IPS-15b (cell line): ENCODE results near the gene LSM6.
A peak's percentile ranks its signal among the peaks of the same experiment; 100 is the strongest.

Source experiments
- H3K27me3 ChIP-seq: one replicate; pipeline ENCODE4 v1.6.1; 2013; ENCODE audit warnings: low read length; ENCODE audit not compliant: control insufficient read depth, insufficient read depth
- H3K36me3 ChIP-seq: one replicate; pipeline ENCODE4 v1.6.1; 2013; ENCODE audit warnings: low read length; ENCODE audit not compliant: control insufficient read depth, insufficient read depth
- H3K4me1 ChIP-seq: one replicate; pipeline ENCODE4 v1.6.1; 2013; ENCODE audit warnings: mild to moderate bottlenecking, low read length; ENCODE audit not compliant: control insufficient read depth, insufficient read depth
- H3K4me3 ChIP-seq: one replicate; pipeline ENCODE4 v1.5.1; 2013; ENCODE audit warnings: low read depth, low read length
- H3K9ac ChIP-seq: one replicate; pipeline ENCODE4 v1.6.1; 2013; ENCODE audit warnings: low read depth, mild to moderate bottlenecking, low read length
- H3K9me3 ChIP-seq: one replicate; pipeline ENCODE4 v1.6.1; 2013; ENCODE audit warnings: mild to moderate bottlenecking, low read length; ENCODE audit not compliant: control insufficient read depth, insufficient read depth

Gene LSM6

GRCh38 chr4:146159384-146160058 is 16.0 kb upstream of the LSM6 start:
- no peaks in the 10 kb centered on the region for H3K9me3 ChIP-seq
- no peak overlapping the region for H3K9ac ChIP-seq
- no peak overlapping the region for H3K4me3 ChIP-seq
- no peaks in the 10 kb centered on the region for H3K27me3 ChIP-seq
- H3K36me3 ChIP-seq = no peaks in the 10 kb centered on the region
- no peaks in the 10 kb centered on the region for H3K4me1 ChIP-seq

- Histone ChIP-seq H3K36me3 (no peaks in the 10 kb centered on the region), H3K4me3 (no peak overlapping the region), H3K27me3 (no peaks in the 10 kb centered on the region), H3K9ac (no peak overlapping the region), H3K9me3 (no peaks in the 10 kb centered on the region), H3K4me1 (no peaks in the 10 kb centered on the region)
These were observed 14.3 kb upstream of the LSM6 start for GRCh38 chr4:146161243-146161642.

- Histone ChIP-seq H3K4me3 (no peak overlapping the region), H3K9ac (no peak overlapping the region), H3K9me3 (no peaks in the 10 kb centered on the region), H3K4me1 (no peaks in the 10 kb centered on the region), H3K36me3 (no peaks in the 10 kb centered on the region), H3K27me3 (no peaks in the 10 kb centered on the region)
These were observed 10.3 kb upstream of the LSM6 start for GRCh38 chr4:146165221-146165620.

- no peaks in the 10 kb centered on the region for H3K36me3 ChIP-seq
- no peaks in the 10 kb centered on the region for H3K9me3 ChIP-seq
- H3K27me3 ChIP-seq = no peaks in the 10 kb centered on the region
- H3K4me1 ChIP-seq = no peaks in the 10 kb centered on the region
- H3K9ac ChIP-seq = no peak overlapping the region
- H3K4me3 ChIP-seq = no peak overlapping the region
These were observed 9.7 kb upstream of the LSM6 start for GRCh38 chr4:146165840-146166239.

GRCh38 chr4:146170149-146170548 is 5.4 kb upstream of the LSM6 start:
- H3K4me3 ChIP-seq = no peak overlapping the region
- H3K4me1 ChIP-seq = no peaks in the 10 kb centered on the region
- no peaks in the 10 kb centered on the region for H3K36me3 ChIP-seq
- H3K9ac ChIP-seq = no peak overlapping the region
- no peaks in the 10 kb centered on the region for H3K27me3 ChIP-seq
- no peaks in the 10 kb centered on the region for H3K9me3 ChIP-seq

- no peaks in the 10 kb centered on the region for H3K27me3 ChIP-seq
- H3K4me1 ChIP-seq = peaks cover 10% of the 10 kb centered on the region
- H3K4me3 ChIP-seq = peak overlapping the region; percentile 65
- no peaks in the 10 kb centered on the region for H3K9me3 ChIP-seq
- no peaks in the 10 kb centered on the region for H3K36me3 ChIP-seq
- no peak overlapping the region for H3K9ac ChIP-seq
These were observed 1.4 kb downstream of the LSM6 start for GRCh38 chr4:146176891-146177290.

GRCh38 chr4:146178126-146178525 is 2.6 kb downstream of the LSM6 start:
- H3K27me3 ChIP-seq = no peaks in the 10 kb centered on the region
- no peaks in the 10 kb centered on the region for H3K9me3 ChIP-seq
- H3K9ac ChIP-seq = no peak overlapping the region
- no peak overlapping the region for H3K4me3 ChIP-seq
- no peaks in the 10 kb centered on the region for H3K36me3 ChIP-seq
- H3K4me1 ChIP-seq = peaks cover 10% of the 10 kb centered on the region

GRCh38 chr4:146179784-146180370 is 4.4 kb downstream of the LSM6 start:
- H3K27me3 ChIP-seq = no peaks in the 10 kb centered on the region
- no peaks in the 10 kb centered on the region for H3K9me3 ChIP-seq
- peak overlapping the region; percentile 17 for H3K9ac ChIP-seq
- H3K36me3 ChIP-seq = no peaks in the 10 kb centered on the region
- peaks cover 10% of the 10 kb centered on the region for H3K4me1 ChIP-seq
- no peak overlapping the region for H3K4me3 ChIP-seq

GRCh38 chr4:146182443-146182842 is 6.9 kb downstream of the LSM6 start:
- Histone ChIP-seq H3K9me3 (no peaks in the 10 kb centered on the region), H3K27me3 (no peaks in the 10 kb centered on the region), H3K9ac (no peak overlapping the region), H3K4me1 (peaks cover 7% of the 10 kb centered on the region), H3K4me3 (no peak overlapping the region), H3K36me3 (no peaks in the 10 kb centered on the region)

GRCh38 chr4:146183209-146183608 is 7.7 kb downstream of the LSM6 start:
- Histone ChIP-seq H3K36me3 (no peaks in the 10 kb centered on the region), H3K4me3 (no peak overlapping the region), H3K27me3 (no peaks in the 10 kb centered on the region), H3K4me1 (peaks cover 7% of the 10 kb centered on the region), H3K9me3 (no peaks in the 10 kb centered on the region), H3K9ac (no peak overlapping the region)

GRCh38 chr4:146186041-146186440 is 10.5 kb downstream of the LSM6 start:
- Histone ChIP-seq H3K9ac (no peak overlapping the region), H3K9me3 (no peaks in the 10 kb centered on the region), H3K4me1 (no peaks in the 10 kb centered on the region), H3K27me3 (no peaks in the 10 kb centered on the region), H3K4me3 (no peak overlapping the region), H3K36me3 (no peaks in the 10 kb centered on the region)

GRCh38 chr4:146186596-146186995 is 11.1 kb downstream of the LSM6 start:
- Histone ChIP-seq H3K9me3 (no peaks in the 10 kb centered on the region), H3K4me1 (no peaks in the 10 kb centered on the region), H3K4me3 (no peak overlapping the region), H3K36me3 (no peaks in the 10 kb centered on the region), H3K9ac (no peak overlapping the region), H3K27me3 (no peaks in the 10 kb centered on the region)
